CD14-positive monocyte (primary cell): ENCODE results near the gene MYO1C. TPM values are rescaled to one million over a fixed set of nuclear protein-coding genes. Genes with fewer than 3 reads are reported as not detected.
A peak's percentile ranks its signal among the peaks of the same experiment; 100 is the strongest.

Experiments
- DNase-seq, 3 donors: peaks; one replicate each; pipeline ENCODE4 v3.0.0-alpha.2; 2011 to 2022
- H2AFZ ChIP-seq: 2 replicates; pipeline ENCODE4 v1.6.0; 2012; ENCODE audit warnings: mild to moderate bottlenecking, low read depth, low read length, inconsistent platforms; ENCODE audit not compliant: insufficient read depth, poor library complexity, severe bottlenecking
- H3K27ac ChIP-seq, 2 donors: 1 replicate in 1 of 2; 2 replicates in 1 of 2; pipeline ENCODE4 v1.5.1; 2012 to 2013; ENCODE audit warnings: low read length in 2 of 2, control low read depth in 1 of 2, inconsistent platforms in 1 of 2, low read depth in 1 of 2, mild to moderate bottlenecking in 1 of 2
- H3K27me3 ChIP-seq, 2 donors: one replicate each; pipeline versions ENCODE4 v1.6.0 to v1.6.1; 2011 to 2013; ENCODE audit warnings: low read length in 2 of 2; ENCODE audit not compliant: control insufficient read depth in 2 of 2, insufficient read depth in 2 of 2
- H3K36me3 ChIP-seq, 2 donors: replicated peaks in 1 of 2; 1 replicate in 1 of 2; 2 replicates in 1 of 2; pipeline versions ENCODE4 v1.5.1 to v1.6.1; 2012 to 2013; ENCODE audit warnings: low read length in 2 of 2, control low read depth in 1 of 2, inconsistent platforms in 1 of 2, mild to moderate bottlenecking in 1 of 2; ENCODE audit not compliant: insufficient read depth in 2 of 2, control insufficient read depth in 1 of 2
- H3K4me1 ChIP-seq, 2 donors: 1 replicate in 1 of 2; 2 replicates in 1 of 2; pipeline versions ENCODE4 v1.5.1 to v1.6.1; 2012 to 2013; ENCODE audit warnings: low read length in 2 of 2, control low read depth in 1 of 2, inconsistent platforms in 1 of 2, mild to moderate bottlenecking in 1 of 2, moderate library complexity in 1 of 2; ENCODE audit not compliant: insufficient read depth in 2 of 2, control insufficient read depth in 1 of 2
- H3K4me2 ChIP-seq: replicated peaks from 2 replicates; pipeline ENCODE3; 2012; ENCODE audit warnings: low read length, moderate library complexity, mild to moderate bottlenecking; ENCODE audit not compliant: poor library complexity, severe bottlenecking; ENCODE audit errors: extremely low read depth
- H3K4me3 ChIP-seq, 3 experiments: fragments of 200-600 bp in 1 of 3; sonication (generic) in 1 of 3; replicated peaks in 1 of 3; 1 replicate in 2 of 3; 2 replicates in 1 of 3; pipeline ENCODE4 v1.5.1; 2011 to 2013; ENCODE audit warnings: low read length in 3 of 3, mild to moderate bottlenecking in 3 of 3, control low read depth in 2 of 3, low read depth in 2 of 3, inconsistent platforms in 1 of 3, moderate library complexity in 1 of 3
- H3K79me2 ChIP-seq: 2 replicates; pipeline ENCODE4 v1.6.0; 2012; ENCODE audit warnings: mild to moderate bottlenecking, control low read depth, inconsistent platforms, low read length, moderate library complexity; ENCODE audit not compliant: insufficient read depth
- H3K9ac ChIP-seq: 2 replicates; pipeline ENCODE4 v1.6.0; 2017; ENCODE audit warnings: low read length, mild to moderate bottlenecking; ENCODE audit not compliant: insufficient read depth, poor library complexity, severe bottlenecking
- H3K9me3 ChIP-seq, 2 donors: replicated peaks in 1 of 2; 1 replicate in 1 of 2; 2 replicates in 1 of 2; pipeline versions ENCODE4 v1.5.1 to v1.6.1; 2012 to 2013; ENCODE audit warnings: low read length in 2 of 2, control low read depth in 1 of 2; ENCODE audit not compliant: control insufficient read depth in 1 of 2, insufficient read depth in 1 of 2
- H4K20me1 ChIP-seq: 2 replicates; pipeline ENCODE4 v1.6.0; 2012; ENCODE audit warnings: mild to moderate bottlenecking, low read length, control low read depth, moderate library complexity; ENCODE audit not compliant: insufficient read depth
- H3K27ac Mint-ChIP-seq, 7 donors: one replicate each; pipeline ENCODE4 v1.8.0; 2020; ENCODE audit warnings: mild to moderate bottlenecking in 7 of 7, mixed read lengths in 7 of 7, moderate library complexity in 6 of 7, inconsistent platforms in 2 of 7
- H3K27me3 Mint-ChIP-seq, 3 donors: one replicate each; pipeline ENCODE4 v1.8.0; 2021 to 2022; ENCODE audit warnings: low read depth in 3 of 3, mild to moderate bottlenecking in 3 of 3, mixed read lengths in 3 of 3, moderate library complexity in 3 of 3, inconsistent platforms in 1 of 3
- H3K36me3 Mint-ChIP-seq, 2 donors: one replicate each; pipeline ENCODE4 v1.8.0; 2020; ENCODE audit warnings: mixed read lengths in 2 of 2, inconsistent platforms in 1 of 2, mild to moderate bottlenecking in 1 of 2
- H3K4me1 Mint-ChIP-seq: one replicate; pipeline ENCODE4 v1.8.0; 2020; ENCODE audit warnings: mild to moderate bottlenecking, mixed read lengths
- H3K4me3 Mint-ChIP-seq, 2 donors: one replicate each; pipeline ENCODE4 v1.8.0; 2020; ENCODE audit warnings: mild to moderate bottlenecking in 2 of 2, mixed read lengths in 2 of 2, moderate library complexity in 1 of 2
- H3K9me3 Mint-ChIP-seq, 7 donors: one replicate each; pipeline ENCODE4 v1.8.0; 2020 to 2022; ENCODE audit warnings: mixed read lengths in 7 of 7, mild to moderate bottlenecking in 6 of 7, moderate library complexity in 6 of 7, inconsistent platforms in 2 of 7
- WGBS: methylation state at CpG from one replicate; pipeline ENCODE4 v1.1.5; 2013; ENCODE audit warnings: missing lambda C conversion rate; ENCODE audit not compliant: insufficient coverage; 5-methylcytosine and 5-hydroxymethylcytosine counted together
- intact Hi-C, 2 donors: fragments of 100-400 bp; cut with micrococcal nuclease; formaldehyde crosslinking; loops; one replicate each; pipeline versions ENCODE4 v1.15.0 to v1.15.1; 2023
- polyA plus RNA-seq, 3 donors: library from polyadenylated mRNA; depleted of rRNA in 1 of 3; unstranded in 2 of 3; stranded (reverse) in 1 of 3; fragments of 300-500 nt in 2 of 3; fragments of >200 nt in 1 of 3; fragmentation: Illumina TruSeq in 2 of 3; gene quantifications; 1 replicate in 2 of 3; 2 replicates in 1 of 3; pipeline ENCODE4 v1.2.3, GENCODE V29; 2012 to 2021
- TF ChIP-seq, protein P1 (sequence below): fragments of 200-600 bp; IDR thresholded peaks from one replicate; pipeline ENCODE4 v1.8.0; 2022; ENCODE audit warnings: antibody characterized with exemption, mild to moderate bottlenecking

MYO1C gene
- polyA plus RNA-seq, 3 donors, result 2.5 to 9.5 (median 3.1) TPM

DNA sequence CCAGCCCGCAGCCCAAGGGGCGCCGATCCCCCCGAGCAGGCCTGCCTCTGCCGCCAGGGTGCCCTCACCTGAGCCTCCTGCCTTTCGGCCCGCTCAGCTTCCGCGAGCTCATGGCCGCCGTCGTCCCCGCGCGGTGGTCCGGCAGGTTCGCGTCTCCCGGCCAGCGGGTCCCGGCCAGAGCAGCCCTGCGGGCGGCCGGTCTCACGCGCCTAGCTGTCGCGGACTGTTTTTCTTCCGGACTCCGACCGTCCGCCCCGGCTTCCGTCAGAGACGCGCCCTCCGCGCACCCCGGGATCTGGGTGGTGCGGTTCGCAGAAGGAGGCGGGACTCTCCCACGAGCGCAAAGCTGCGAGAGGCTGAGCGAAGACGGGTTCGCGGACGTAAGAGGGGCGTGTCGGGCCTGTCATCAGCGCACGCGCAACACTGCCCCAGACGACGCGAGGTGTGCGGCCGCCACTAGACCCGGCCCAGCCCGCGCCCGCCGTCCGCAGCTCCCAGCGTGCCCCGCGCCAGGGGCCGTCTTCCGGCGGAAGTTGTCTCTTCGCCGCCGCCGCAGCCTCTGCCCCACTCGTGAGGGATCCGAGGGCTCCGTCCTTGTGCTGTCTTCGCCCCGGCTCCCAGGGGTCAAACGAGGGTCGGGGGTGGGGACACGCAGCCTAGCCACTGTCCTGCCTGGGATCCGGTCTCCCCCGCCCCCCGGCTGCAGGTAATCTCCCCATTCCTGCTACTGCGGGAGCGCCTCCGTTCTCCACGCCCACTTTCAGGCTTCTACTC lies 24.1 kb upstream of the MYO1C start, which contains the start of gene INPP5K:
TSS of gene INPP5K (minus strand) at position 225 of the 774 bp plus-strand sequence. CDS start at position 112, 113 bp downstream.
- WGBS, result under 1% methylated on average over 87 of the region's 91 CpGs
- peaks cover 40% of the 10 kb centered on the region for H4K20me1 ChIP-seq
- TF ChIP-seq, protein P1, sequence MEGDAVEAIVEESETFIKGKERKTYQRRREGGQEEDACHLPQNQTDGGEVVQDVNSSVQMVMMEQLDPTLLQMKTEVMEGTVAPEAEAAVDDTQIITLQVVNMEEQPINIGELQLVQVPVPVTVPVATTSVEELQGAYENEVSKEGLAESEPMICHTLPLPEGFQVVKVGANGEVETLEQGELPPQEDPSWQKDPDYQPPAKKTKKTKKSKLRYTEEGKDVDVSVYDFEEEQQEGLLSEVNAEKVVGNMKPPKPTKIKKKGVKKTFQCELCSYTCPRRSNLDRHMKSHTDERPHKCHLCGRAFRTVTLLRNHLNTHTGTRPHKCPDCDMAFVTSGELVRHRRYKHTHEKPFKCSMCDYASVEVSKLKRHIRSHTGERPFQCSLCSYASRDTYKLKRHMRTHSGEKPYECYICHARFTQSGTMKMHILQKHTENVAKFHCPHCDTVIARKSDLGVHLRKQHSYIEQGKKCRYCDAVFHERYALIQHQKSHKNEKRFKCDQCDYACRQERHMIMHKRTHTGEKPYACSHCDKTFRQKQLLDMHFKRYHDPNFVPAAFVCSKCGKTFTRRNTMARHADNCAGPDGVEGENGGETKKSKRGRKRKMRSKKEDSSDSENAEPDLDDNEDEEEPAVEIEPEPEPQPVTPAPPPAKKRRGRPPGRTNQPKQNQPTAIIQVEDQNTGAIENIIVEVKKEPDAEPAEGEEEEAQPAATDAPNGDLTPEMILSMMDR, result no peak
- H3K4me3 Mint-ChIP-seq, result peak within 1 kb of the TSS; percentile 90 to 94
- H3K4me2 ChIP-seq, result peak within 1 kb of the TSS; percentile 98
- H3K4me1 Mint-ChIP-seq, result peaks cover 18% of the 10 kb centered on the region
- H2AFZ ChIP-seq, result peak within 1 kb of the TSS; percentile 96
- H3K9me3 ChIP-seq, result no peaks in the 10 kb centered on the region
- H3K27ac ChIP-seq, result peak within 1 kb of the TSS; percentile 54 to 95
- peaks cover 38% of the 10 kb centered on the region for H3K79me2 ChIP-seq
- peak within 1 kb of the TSS; percentile 98 for H3K9ac ChIP-seq
- H3K4me1 ChIP-seq, result peaks cover 22 to 29% of the 10 kb centered on the region in 2 donors
- peak; percentile 98 to 99 (median 99) for DNase-seq
- peak within 1 kb of the TSS; percentile 91 to 95 (median 93) for H3K27ac Mint-ChIP-seq
- no peaks in the 10 kb centered on the region for H3K27me3 Mint-ChIP-seq
- peaks cover 32 to 61% of the 10 kb centered on the region in 2 donors for H3K36me3 ChIP-seq
- peak within 1 kb of the TSS; percentile 73 to 99 (median 87) for H3K4me3 ChIP-seq
- intact Hi-C loops, result loop anchor here in 1 of 2 donors (1.0 to 5.0 kb wide), 2 partner anchors 46 to 60 kb away; partner anchors contain the start of genes CRK and PITPNA
- peaks cover 41 to 55% of the 10 kb centered on the region in 2 donors for H3K36me3 Mint-ChIP-seq
- no peaks in the 10 kb centered on the region for H3K27me3 ChIP-seq
- no peaks in the 10 kb centered on the region for H3K9me3 Mint-ChIP-seq

DNA sequence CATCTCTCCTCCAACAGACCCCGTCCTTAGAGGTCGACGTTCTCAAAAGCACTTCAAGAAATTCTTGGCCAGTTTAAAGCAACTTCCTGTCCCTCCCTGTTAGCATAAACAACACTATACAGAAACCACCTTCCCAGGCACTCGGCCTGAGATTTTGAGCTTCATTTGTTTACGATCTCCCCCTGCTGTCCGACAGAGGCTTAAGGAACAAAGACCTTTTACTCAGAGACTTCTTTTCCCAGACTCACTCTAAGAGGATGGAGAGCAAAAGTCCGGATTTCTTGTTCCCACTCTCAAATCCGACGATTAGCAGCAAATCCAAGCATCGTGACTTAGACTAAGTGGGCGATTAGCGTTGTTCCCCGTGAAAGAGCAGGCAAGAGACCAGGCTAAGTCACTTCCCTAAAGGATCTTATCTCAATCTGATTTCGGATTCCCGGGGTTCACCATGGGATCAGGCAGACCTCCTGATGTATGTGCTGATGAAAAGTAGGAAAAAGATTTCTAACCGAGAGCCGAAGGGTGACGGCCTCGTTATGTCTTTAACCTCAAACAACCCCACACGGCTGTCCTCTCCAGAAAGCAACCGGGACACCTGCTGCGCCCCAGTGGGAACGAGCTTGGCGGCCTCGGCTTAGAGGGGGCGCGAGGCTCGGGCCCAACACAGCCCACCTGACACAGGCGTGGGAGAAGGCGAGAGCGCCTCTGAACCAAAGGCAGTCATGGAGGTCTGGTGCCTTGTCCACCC lies 23.3 kb upstream of the MYO1C start:
- peak overlapping the region; percentile 98 for H3K4me2 ChIP-seq
- H4K20me1 ChIP-seq, result peaks cover 47% of the 10 kb centered on the region
- peak overlapping the region; percentile 91 to 95 (median 93) for H3K27ac Mint-ChIP-seq
- H3K27me3 ChIP-seq, result no peaks in the 10 kb centered on the region
- H3K9me3 Mint-ChIP-seq, result no peaks in the 10 kb centered on the region
- peak overlapping the region; percentile 62 to 99 (median 87) for H3K4me3 ChIP-seq
- no peaks in the 10 kb centered on the region for H3K9me3 ChIP-seq
- peaks cover 38% of the 10 kb centered on the region for H3K79me2 ChIP-seq
- H3K36me3 ChIP-seq, result peaks cover 32 to 61% of the 10 kb centered on the region in 2 donors
- H3K4me1 Mint-ChIP-seq, result peaks cover 18% of the 10 kb centered on the region
- peak overlapping the region; percentile 54 to 95 for H3K27ac ChIP-seq
- H3K4me3 Mint-ChIP-seq, result peak overlapping the region; percentile 90 to 94
- peak; percentile 62 to 71 (median 68) for DNase-seq
- H3K4me1 ChIP-seq, result peaks cover 22 to 29% of the 10 kb centered on the region in 2 donors
- H3K27me3 Mint-ChIP-seq, result no peaks in the 10 kb centered on the region
- peaks cover 43 to 55% of the 10 kb centered on the region in 2 donors for H3K36me3 Mint-ChIP-seq
- intact Hi-C loops, result loop anchor here (1.0 to 5.0 kb wide), 5 partner anchors 46 to 151 kb away; partner anchors contain the start of genes CRK (in 1 of the 2) and PITPNA (in 1 of the 2)
- WGBS, result 0% methylated on average over 20 of the region's 31 CpGs
- peak overlapping the region; percentile 98 for H3K9ac ChIP-seq
- H2AFZ ChIP-seq, result peak overlapping the region; percentile 79
- TF ChIP-seq, protein P1, result peak; percentile 76
